Fibroblast of skin of right quadriceps (primary cell): ENCODE results near the gene ZNF236.
A peak's percentile ranks its signal among the peaks of the same experiment; 100 is the strongest.
"Not testable (repeated sequence)": the region's sequence is repeated elsewhere in the genome, so short reads cannot be mapped to it uniquely, and the experiment has no call there.

Source experiments
- DNase-seq: peaks from one replicate; pipeline ENCODE4 v3.0.0-alpha.2; 2013

ZNF236 gene

GRCh38 chr18:76977684-76978232 is 155.4 kb downstream of the ZNF236 start:
- DNase-seq, result no peak

GRCh38 chr18:76978616-76979015 is 156.3 kb downstream of the ZNF236 start:
- no peak for DNase-seq

GRCh38 chr18:76979111-76979751 is 156.9 kb downstream of the ZNF236 start:
- no peak for DNase-seq

- DNase-seq, result no peak
Observed at GRCh38 chr18:76979906-76980305, 157.5 kb downstream of the ZNF236 start.

GRCh38 chr18:76980663-76981395 is 158.5 kb downstream of the ZNF236 start:
- no peak for DNase-seq

- no peak for DNase-seq
Observed at GRCh38 chr18:76981396-76981968, 159.1 kb downstream of the ZNF236 start.

GRCh38 chr18:76982038-76982437 is 159.7 kb downstream of the ZNF236 start:
- DNase-seq, result no peak

GRCh38 chr18:76982841-76983583 is 160.7 kb downstream of the ZNF236 start:
- peak; percentile 62 for DNase-seq

GRCh38 chr18:76983613-76984051 is 161.3 kb downstream of the ZNF236 start:
- no peak for DNase-seq

GRCh38 chr18:76984193-76985155 is 162.1 kb downstream of the ZNF236 start:
- no peak for DNase-seq

GRCh38 chr18:76985156-76985950 is 163.0 kb downstream of the ZNF236 start:
- no peak for DNase-seq

- no peak for DNase-seq
Observed at GRCh38 chr18:76985951-76986236, 163.5 kb downstream of the ZNF236 start.

GRCh38 chr18:76986406-76986805 is 164.0 kb downstream of the ZNF236 start:
- DNase-seq, result no peak

- no peak for DNase-seq
Observed at GRCh38 chr18:76988031-76988826, 165.9 kb downstream of the ZNF236 start.

GRCh38 chr18:76988827-76989646 is 166.7 kb downstream of the ZNF236 start:
- DNase-seq, result no peak

GRCh38 chr18:76989647-76990190 is 167.4 kb downstream of the ZNF236 start:
- DNase-seq, result no peak

GRCh38 chr18:76990343-76991020 is 168.1 kb downstream of the ZNF236 start:
- DNase-seq, result not testable (repeated sequence)

- no peak for DNase-seq
Observed at GRCh38 chr18:76991021-76991688, 168.8 kb downstream of the ZNF236 start.
